HCT116 (cell line): ENCODE results near the gene PLXNC1. TPM values are rescaled to one million over a fixed set of nuclear protein-coding genes. Genes with fewer than 3 reads are reported as not detected.

Experiments used
- ATAC-seq: fragments of 200-7000 bp; cut with Tn5 transposase; 2 replicates; pipeline ENCODE4 v1.9.1; 2020; ENCODE audit warnings: mild to moderate bottlenecking, moderate library complexity
- BruUV-seq: library from RNA; stranded (reverse); fragments of 400-500 nt; replicated peaks from 2 replicates; lab custom pipeline; 2021; lab: Mats Ljungman, UMichigan
- CTCF ChIA-PET: fragments of 300-600 bp; sonication (Branson Sonifier 250); formaldehyde crosslinking; loops from one replicate; lab custom pipeline; 2021; ENCODE audit warnings: antibody characterized with exemption; lab: Charles Lee
- POLR2A ChIA-PET: fragments of 300-600, 350-600 bp; sonication (Branson Sonifier 250); formaldehyde crosslinking; loops from one replicate; lab custom pipeline; 2021; ENCODE audit warnings: antibody characterized with exemption; lab: Charles Lee
- RAD21 ChIA-PET, 2 experiments: fragments of 300-600 bp; sonication (Branson Sonifier 250); formaldehyde crosslinking; loops; one replicate each; lab custom pipeline; 2023; ENCODE audit warnings: low total read pairs in 2 of 2; ENCODE audit not compliant: uncharacterized antibody in 2 of 2, unreplicated experiment in 2 of 2, low non-redundant PET in 1 of 2; lab: Charles Lee
- DNase-seq: peaks from one replicate; pipeline ENCODE4 v3.0.0-alpha.2; 2010; ENCODE audit warnings: low read depth, low spot score
- H2AFZ ChIP-seq: fragments of 200-600 bp; shearing (Covaris generic), sonication (generic); 2 replicates; pipeline ENCODE4 v1.6.1; 2017; ENCODE audit warnings: low read depth, mixed run types, mixed read lengths, antibody characterized with exemption, low read length; ENCODE audit not compliant: poor library complexity, severe bottlenecking
- H3K27ac ChIP-seq: 2 replicates; pipeline ENCODE4 v1.5.1; 2012; ENCODE audit warnings: low read depth, low read length
- H3K27me3 ChIP-seq: fragments of 200-600 bp; sonication (generic); 2 replicates; pipeline ENCODE4 v1.6.1; 2016; ENCODE audit warnings: mixed run types, low read length, mixed read lengths; ENCODE audit not compliant: insufficient read depth
- H3K36me3 ChIP-seq, 2 experiments: fragments of 200-500 bp in 1 of 2; fragments of 200-600 bp in 1 of 2; sonication (Bioruptor generic) in 1 of 2; sonication (generic) in 1 of 2; 2 replicates each; pipeline versions ENCODE4 v1.5.1 to v1.6.1; 2014 to 2016; ENCODE audit warnings: low read length in 2 of 2, inconsistent platforms in 1 of 2, mixed read lengths in 1 of 2, mixed run types in 1 of 2; ENCODE audit not compliant: insufficient read depth in 2 of 2, control insufficient read depth in 1 of 2
- H3K4me1 ChIP-seq, 2 experiments: fragments of 200-600 bp in 1 of 2; sonication (generic) in 1 of 2; 2 replicates each; pipeline versions ENCODE4 v1.5.1 to v1.6.1; 2012 to 2017; ENCODE audit warnings: low read length in 2 of 2, inconsistent platforms in 1 of 2, mild to moderate bottlenecking in 1 of 2, mixed read lengths in 1 of 2, mixed run types in 1 of 2, moderate library complexity in 1 of 2; ENCODE audit not compliant: insufficient read depth in 2 of 2, control insufficient read depth in 1 of 2
- H3K4me2 ChIP-seq: fragments of 200-600 bp; sonication (generic); 2 replicates; pipeline ENCODE4 v1.6.1; 2017; ENCODE audit warnings: mixed run types, low read length, mixed read lengths
- H3K4me3 ChIP-seq, 2 experiments: fragments of 200-600 bp in 1 of 2; sonication (generic) in 1 of 2; replicated peaks in 1 of 2; 2 replicates each; pipeline ENCODE4 v1.5.1; 2011 to 2016; ENCODE audit warnings: low read length in 2 of 2, control low read depth in 1 of 2, low read depth in 1 of 2, mild to moderate bottlenecking in 1 of 2, mixed read lengths in 1 of 2, mixed run types in 1 of 2
- H3K79me2 ChIP-seq: fragments of 200-600 bp; sonication (generic); 2 replicates; pipeline ENCODE4 v1.6.1; 2017; ENCODE audit warnings: mild to moderate bottlenecking, mixed run types, low read length, moderate library complexity, mixed read lengths; ENCODE audit not compliant: insufficient read depth
- H3K9ac ChIP-seq: fragments of 200-600 bp; sonication (generic); 2 replicates; pipeline ENCODE4 v1.6.1; 2016; ENCODE audit warnings: low read length, mixed read lengths
- H3K9me2 ChIP-seq: fragments of 200-600 bp; sonication (generic), shearing (Covaris generic); 2 replicates; pipeline ENCODE4 v1.6.1; 2017; ENCODE audit warnings: mixed run types, mild to moderate bottlenecking, moderate library complexity; ENCODE audit not compliant: insufficient read depth
- H3K9me3 ChIP-seq, 2 experiments: fragments of 200-500 bp in 1 of 2; fragments of 200-600 bp in 1 of 2; sonication (Bioruptor generic) in 1 of 2; sonication (generic) in 1 of 2; 2 replicates each; pipeline ENCODE4 v1.6.1; 2014 to 2017; ENCODE audit warnings: low read length in 2 of 2, mixed read lengths in 2 of 2, inconsistent platforms in 1 of 2, low read depth in 1 of 2, mild to moderate bottlenecking in 1 of 2, mixed run types in 1 of 2, moderate library complexity in 1 of 2; ENCODE audit not compliant: control insufficient read depth in 1 of 2, insufficient read depth in 1 of 2
- H4K20me1 ChIP-seq: fragments of 200-600 bp; sonication (generic), shearing (Covaris generic); 2 replicates; pipeline ENCODE4 v1.6.1; 2017; ENCODE audit warnings: mixed run types, mild to moderate bottlenecking, moderate library complexity; ENCODE audit not compliant: insufficient read depth
- CBX3 ChIP-seq: IDR thresholded peaks from 2 replicates; pipeline ENCODE4 v1.6.1; 2012; ENCODE audit warnings: low read depth
- CEBPB ChIP-seq: IDR thresholded peaks from 2 replicates; pipeline ENCODE4 v1.6.1; 2012; ENCODE audit warnings: low read depth
- EGR1 ChIP-seq: IDR thresholded peaks from 2 replicates; pipeline ENCODE4 v1.6.1; 2012; ENCODE audit warnings: low read depth
- ELF1 ChIP-seq: IDR thresholded peaks from 2 replicates; pipeline ENCODE4 v1.6.1; 2012; ENCODE audit warnings: low read depth, borderline replicate concordance
- EZH2 ChIP-seq: fragments of 200-600 bp; sonication (generic); IDR thresholded peaks from 2 replicates; pipeline ENCODE4 v1.6.1; 2017; ENCODE audit warnings: antibody characterized with exemption, mixed run types
- EZH2phosphoT487 ChIP-seq: fragments of 200-600 bp; IDR thresholded peaks from 2 replicates; pipeline ENCODE4 v1.6.1; 2018; ENCODE audit warnings: antibody characterized with exemption, borderline replicate concordance
- FOSL1 ChIP-seq: IDR thresholded peaks from 2 replicates; pipeline ENCODE4 v1.6.1; 2012; ENCODE audit warnings: low read depth
- POLR2A ChIP-seq: IDR thresholded peaks from 2 replicates; pipeline ENCODE4 v1.7.0; 2011; ENCODE audit warnings: borderline replicate concordance; ENCODE audit not compliant: insufficient read depth, insufficient read length; ENCODE audit errors: extremely low read depth
- POLR2AphosphoS5 ChIP-seq: IDR thresholded peaks from 2 replicates; pipeline ENCODE4 v1.6.1; 2011; ENCODE audit warnings: mild to moderate bottlenecking, low read depth, low read length, moderate library complexity
- RAD21 ChIP-seq: IDR thresholded peaks from 2 replicates; pipeline ENCODE4 v1.6.1; 2012; ENCODE audit warnings: low read depth, mild to moderate bottlenecking
- SIN3A ChIP-seq: IDR thresholded peaks from 2 replicates; pipeline ENCODE4 v1.6.1; 2012; ENCODE audit warnings: low read depth
- SP1 ChIP-seq: IDR thresholded peaks from 2 replicates; pipeline ENCODE4 v1.6.1; 2012; ENCODE audit warnings: low read depth
- TCF7L2 ChIP-seq: IDR thresholded peaks from 2 replicates; pipeline ENCODE4 v1.7.0; 2011; ENCODE audit warnings: borderline replicate concordance, inconsistent platforms; ENCODE audit not compliant: insufficient read depth, insufficient read length; ENCODE audit errors: extremely low read depth
- YY1 ChIP-seq: IDR thresholded peaks from 2 replicates; pipeline ENCODE4 v1.6.1; 2011; ENCODE audit warnings: low read length, low read depth, moderate library complexity, mild to moderate bottlenecking; ENCODE audit not compliant: insufficient replicate concordance; ENCODE audit errors: extremely low read depth
- ZFX ChIP-seq: fragments of 450-650 bp; IDR thresholded peaks from 2 replicates; pipeline ENCODE4 v1.6.1; 2017
- ZNF274 ChIP-seq: fragments of 200-500 bp; sonication (Bioruptor generic); IDR thresholded peaks from 2 replicates; pipeline ENCODE4 v1.6.1; 2014; ENCODE audit warnings: mild to moderate bottlenecking, low read depth, low read length, inconsistent platforms
- intact Hi-C: fragments of 100-400 bp; cut with micrococcal nuclease; formaldehyde crosslinking; loops from 2 replicates; pipeline ENCODE4 v1.10.0; 2022
- total RNA-seq: library from RNA; stranded (reverse); gene quantifications from one replicate; pipeline ENCODE4 v1.2.1, GENCODE V29; 2021; ENCODE audit not compliant: unreplicated experiment
- TF ChIP-seq, protein P1 (sequence below), 3 experiments: fragments of 200-600 bp in 1 of 3; sonication (generic) in 1 of 3; IDR thresholded peaks in 2 of 3; conservative IDR thresholded peaks in 1 of 3; 2 replicates each; pipeline ENCODE4 v1.5.1; 2012 to 2017; ENCODE audit warnings: low read depth in 2 of 3, low read length in 2 of 3, antibody characterized with exemption in 1 of 3, borderline replicate concordance in 1 of 3, control low read depth in 1 of 3, mild to moderate bottlenecking in 1 of 3, mixed read lengths in 1 of 3, mixed run types in 1 of 3, moderate library complexity in 1 of 3; ENCODE audit not compliant: insufficient read depth in 1 of 3
- TF ChIP-seq, protein P2 (sequence below): IDR thresholded peaks from 2 replicates; pipeline ENCODE4 v1.6.1; 2011; ENCODE audit warnings: mild to moderate bottlenecking, low read length, moderate library complexity; ENCODE audit not compliant: insufficient replicate concordance; ENCODE audit errors: extremely low read depth
- TF ChIP-seq, protein P3 (sequence below): IDR thresholded peaks from 2 replicates; pipeline ENCODE4 v1.6.1; 2012; ENCODE audit warnings: low read depth
- TF ChIP-seq, protein P4 (sequence below): IDR thresholded peaks from 2 replicates; pipeline ENCODE4 v1.6.1; 2012

The PLXNC1 gene
- total RNA-seq, 1 experiment from 2014 or later, result 0.25 TPM

DNA sequence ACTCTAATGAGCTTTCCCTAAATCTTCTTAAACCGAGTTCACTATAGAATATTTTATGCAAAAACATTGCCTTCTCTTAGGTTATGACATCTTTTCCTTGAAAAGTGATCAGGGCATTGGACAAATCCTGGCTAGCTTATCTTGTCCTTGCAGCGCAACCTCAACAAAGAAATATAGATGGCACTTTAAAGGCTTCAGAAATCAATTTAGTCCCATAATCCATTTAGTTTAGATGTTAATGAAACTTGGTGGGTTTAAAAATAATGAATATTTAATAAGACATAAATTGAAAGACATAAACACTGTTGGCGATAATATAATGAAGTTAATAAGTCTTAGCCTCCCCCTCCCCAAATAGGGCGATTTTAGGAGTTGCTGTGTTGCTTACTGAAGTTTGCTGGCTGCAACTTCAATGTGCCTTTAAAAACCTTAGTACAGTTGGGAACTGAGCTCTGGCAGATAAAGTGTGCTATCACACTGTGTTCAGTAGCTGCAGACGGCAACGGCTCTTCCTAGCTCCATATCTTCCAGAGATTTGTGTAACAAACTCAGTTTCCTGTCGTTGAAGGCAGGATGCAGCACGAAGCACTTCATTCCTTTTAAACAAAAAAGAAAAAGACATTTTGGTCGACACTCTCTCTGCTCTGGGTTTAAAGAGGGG lies 19.5 kb downstream of the PLXNC1 start:
- intact Hi-C loops, result no loop called here
- Histone ChIP-seq H3K9me2 (no peaks in the 10 kb centered on the region), H3K4me3 (no peak overlapping the region), H4K20me1 (no peaks in the 10 kb centered on the region), H3K36me3 (no peaks in the 10 kb centered on the region), H3K9ac (no peak overlapping the region), H3K27me3 (peaks cover 34% of the 10 kb centered on the region), H3K4me2 (no peak overlapping the region), H3K79me2 (no peaks in the 10 kb centered on the region), H3K9me3 (no peaks in the 10 kb centered on the region), H3K27ac (no peak overlapping the region), H2AFZ (no peak overlapping the region), H3K4me1 (no peaks in the 10 kb centered on the region)
- DNase-seq, result no peak
- BruUV-seq, result no TSS peak
- no peak for ATAC-seq
- TF ChIP-seq, protein P1, sequence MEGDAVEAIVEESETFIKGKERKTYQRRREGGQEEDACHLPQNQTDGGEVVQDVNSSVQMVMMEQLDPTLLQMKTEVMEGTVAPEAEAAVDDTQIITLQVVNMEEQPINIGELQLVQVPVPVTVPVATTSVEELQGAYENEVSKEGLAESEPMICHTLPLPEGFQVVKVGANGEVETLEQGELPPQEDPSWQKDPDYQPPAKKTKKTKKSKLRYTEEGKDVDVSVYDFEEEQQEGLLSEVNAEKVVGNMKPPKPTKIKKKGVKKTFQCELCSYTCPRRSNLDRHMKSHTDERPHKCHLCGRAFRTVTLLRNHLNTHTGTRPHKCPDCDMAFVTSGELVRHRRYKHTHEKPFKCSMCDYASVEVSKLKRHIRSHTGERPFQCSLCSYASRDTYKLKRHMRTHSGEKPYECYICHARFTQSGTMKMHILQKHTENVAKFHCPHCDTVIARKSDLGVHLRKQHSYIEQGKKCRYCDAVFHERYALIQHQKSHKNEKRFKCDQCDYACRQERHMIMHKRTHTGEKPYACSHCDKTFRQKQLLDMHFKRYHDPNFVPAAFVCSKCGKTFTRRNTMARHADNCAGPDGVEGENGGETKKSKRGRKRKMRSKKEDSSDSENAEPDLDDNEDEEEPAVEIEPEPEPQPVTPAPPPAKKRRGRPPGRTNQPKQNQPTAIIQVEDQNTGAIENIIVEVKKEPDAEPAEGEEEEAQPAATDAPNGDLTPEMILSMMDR (IDR thresholded peaks at IDR 0.05 in 2 of 3, conservative IDR thresholded peaks at IDR 0.05 in 1 of 3; ENCODE audit: borderline replicate concordance in 1 of 3, insufficient read depth in 1 of 3, low read depth in 2 of 3, low read length in 2 of 3), result no peak
- TF ChIP-seq YY1 (no peak), EGR1 (no peak), POLR2A (no peak), CEBPB (no peak), EZH2 (no peak), SP1 (no peak), ELF1 (no peak), CBX3 (no peak), SIN3A (no peak), ZNF274 (no peak), TCF7L2 (no peak), ZFX (no peak), RAD21 (no peak), POLR2AphosphoS5 (no peak), EZH2phosphoT487 (no peak), FOSL1 (no peak)
- TF ChIP-seq, protein P2, sequence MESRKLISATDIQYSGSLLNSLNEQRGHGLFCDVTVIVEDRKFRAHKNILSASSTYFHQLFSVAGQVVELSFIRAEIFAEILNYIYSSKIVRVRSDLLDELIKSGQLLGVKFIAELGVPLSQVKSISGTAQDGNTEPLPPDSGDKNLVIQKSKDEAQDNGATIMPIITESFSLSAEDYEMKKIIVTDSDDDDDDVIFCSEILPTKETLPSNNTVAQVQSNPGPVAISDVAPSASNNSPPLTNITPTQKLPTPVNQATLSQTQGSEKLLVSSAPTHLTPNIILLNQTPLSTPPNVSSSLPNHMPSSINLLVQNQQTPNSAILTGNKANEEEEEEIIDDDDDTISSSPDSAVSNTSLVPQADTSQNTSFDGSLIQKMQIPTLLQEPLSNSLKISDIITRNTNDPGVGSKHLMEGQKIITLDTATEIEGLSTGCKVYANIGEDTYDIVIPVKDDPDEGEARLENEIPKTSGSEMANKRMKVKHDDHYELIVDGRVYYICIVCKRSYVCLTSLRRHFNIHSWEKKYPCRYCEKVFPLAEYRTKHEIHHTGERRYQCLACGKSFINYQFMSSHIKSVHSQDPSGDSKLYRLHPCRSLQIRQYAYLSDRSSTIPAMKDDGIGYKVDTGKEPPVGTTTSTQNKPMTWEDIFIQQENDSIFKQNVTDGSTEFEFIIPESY, result no peak
- TF ChIP-seq, protein P3, sequence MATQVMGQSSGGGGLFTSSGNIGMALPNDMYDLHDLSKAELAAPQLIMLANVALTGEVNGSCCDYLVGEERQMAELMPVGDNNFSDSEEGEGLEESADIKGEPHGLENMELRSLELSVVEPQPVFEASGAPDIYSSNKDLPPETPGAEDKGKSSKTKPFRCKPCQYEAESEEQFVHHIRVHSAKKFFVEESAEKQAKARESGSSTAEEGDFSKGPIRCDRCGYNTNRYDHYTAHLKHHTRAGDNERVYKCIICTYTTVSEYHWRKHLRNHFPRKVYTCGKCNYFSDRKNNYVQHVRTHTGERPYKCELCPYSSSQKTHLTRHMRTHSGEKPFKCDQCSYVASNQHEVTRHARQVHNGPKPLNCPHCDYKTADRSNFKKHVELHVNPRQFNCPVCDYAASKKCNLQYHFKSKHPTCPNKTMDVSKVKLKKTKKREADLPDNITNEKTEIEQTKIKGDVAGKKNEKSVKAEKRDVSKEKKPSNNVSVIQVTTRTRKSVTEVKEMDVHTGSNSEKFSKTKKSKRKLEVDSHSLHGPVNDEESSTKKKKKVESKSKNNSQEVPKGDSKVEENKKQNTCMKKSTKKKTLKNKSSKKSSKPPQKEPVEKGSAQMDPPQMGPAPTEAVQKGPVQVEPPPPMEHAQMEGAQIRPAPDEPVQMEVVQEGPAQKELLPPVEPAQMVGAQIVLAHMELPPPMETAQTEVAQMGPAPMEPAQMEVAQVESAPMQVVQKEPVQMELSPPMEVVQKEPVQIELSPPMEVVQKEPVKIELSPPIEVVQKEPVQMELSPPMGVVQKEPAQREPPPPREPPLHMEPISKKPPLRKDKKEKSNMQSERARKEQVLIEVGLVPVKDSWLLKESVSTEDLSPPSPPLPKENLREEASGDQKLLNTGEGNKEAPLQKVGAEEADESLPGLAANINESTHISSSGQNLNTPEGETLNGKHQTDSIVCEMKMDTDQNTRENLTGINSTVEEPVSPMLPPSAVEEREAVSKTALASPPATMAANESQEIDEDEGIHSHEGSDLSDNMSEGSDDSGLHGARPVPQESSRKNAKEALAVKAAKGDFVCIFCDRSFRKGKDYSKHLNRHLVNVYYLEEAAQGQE, result no peak
- TF ChIP-seq, protein P4, sequence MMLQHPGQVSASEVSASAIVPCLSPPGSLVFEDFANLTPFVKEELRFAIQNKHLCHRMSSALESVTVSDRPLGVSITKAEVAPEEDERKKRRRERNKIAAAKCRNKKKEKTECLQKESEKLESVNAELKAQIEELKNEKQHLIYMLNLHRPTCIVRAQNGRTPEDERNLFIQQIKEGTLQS, result no peak
- ChIA-PET RAD21 (no interaction called here), POLR2A (no interaction called here), CTCF (no interaction called here)
